Transverse colon (tissue), 3 donors: ENCODE results near the gene MYCBP2.

Experiments
- CTCF ChIP-seq, 5 experiments: fragments of 200-600 bp in 3 of 5; fragments of 450-650 bp in 2 of 5; sonication (generic) in 3 of 5; IDR thresholded peaks; 1 replicate in 2 of 5; 2 replicates in 3 of 5; pipeline ENCODE4 v1.5.1; 2016 to 2017; ENCODE audit warnings: antibody characterized with exemption in 5 of 5, inconsistent platforms in 3 of 5, mild to moderate bottlenecking in 2 of 5, moderate library complexity in 1 of 5
- EP300 ChIP-seq: sonication (generic); formaldehyde crosslinking; IDR thresholded peaks from one replicate; pipeline ENCODE4 v1.6.1; 2017; ENCODE audit warnings: antibody characterized with exemption, low read depth

GRCh38 chr13:77362166-77362565, 35.3 kb upstream of the MYCBP2 start:
- TF ChIP-seq CTCF (IDR thresholded peaks at IDR 0.05) (no peak), EP300 (no peak)
